PC-3 (cell line): ENCODE measurements around the gene GIPC3.

Experiments
- CTCF ChIP-seq: fragments of 300-600 bp; sonication (generic); conservative IDR thresholded peaks from 2 replicates; pipeline ENCODE4 v1.5.1; 2017; ENCODE audit warnings: antibody characterized with exemption, low read depth, mild to moderate bottlenecking, low read length
- EZH2 ChIP-seq: fragments of 300-600 bp; sonication (generic); IDR thresholded peaks from one replicate; pipeline ENCODE4 v1.6.1; 2017; ENCODE audit warnings: antibody characterized with exemption, mild to moderate bottlenecking, low read length; ENCODE audit not compliant: unreplicated experiment
- EZH2phosphoT487 ChIP-seq: fragments of 300-600 bp; sonication (generic); IDR thresholded peaks from 2 replicates; pipeline ENCODE4 v1.6.1; 2018; ENCODE audit warnings: mild to moderate bottlenecking, antibody characterized with exemption, low read length, borderline replicate concordance

GRCh38 chr19:3636962-3637361 is 51.7 kb downstream of the GIPC3 start:
- TF ChIP-seq EZH2 (no peak), CTCF (no peak), EZH2phosphoT487 (no peak)
